ENCODE data around the gene BEGAIN. TPM values are rescaled to one million over a fixed set of nuclear protein-coding genes. Genes with fewer than 3 reads are reported as not detected.

Gene BEGAIN, protein sequence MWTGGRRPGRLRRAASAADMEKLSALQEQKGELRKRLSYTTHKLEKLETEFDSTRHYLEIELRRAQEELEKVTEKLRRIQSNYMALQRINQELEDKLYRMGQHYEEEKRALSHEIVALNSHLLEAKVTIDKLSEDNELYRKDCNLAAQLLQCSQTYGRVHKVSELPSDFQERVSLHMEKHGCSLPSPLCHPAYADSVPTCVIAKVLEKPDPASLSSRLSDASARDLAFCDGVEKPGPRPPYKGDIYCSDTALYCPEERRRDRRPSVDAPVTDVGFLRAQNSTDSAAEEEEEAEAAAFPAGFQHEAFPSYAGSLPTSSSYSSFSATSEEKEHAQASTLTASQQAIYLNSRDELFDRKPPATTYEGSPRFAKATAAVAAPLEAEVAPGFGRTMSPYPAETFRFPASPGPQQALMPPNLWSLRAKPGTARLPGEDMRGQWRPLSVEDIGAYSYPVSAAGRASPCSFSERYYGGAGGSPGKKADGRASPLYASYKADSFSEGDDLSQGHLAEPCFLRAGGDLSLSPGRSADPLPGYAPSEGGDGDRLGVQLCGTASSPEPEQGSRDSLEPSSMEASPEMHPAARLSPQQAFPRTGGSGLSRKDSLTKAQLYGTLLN
- total RNA-seq = 1 to 10 TPM; 2.1 to 2.4 TPM

DNA sequence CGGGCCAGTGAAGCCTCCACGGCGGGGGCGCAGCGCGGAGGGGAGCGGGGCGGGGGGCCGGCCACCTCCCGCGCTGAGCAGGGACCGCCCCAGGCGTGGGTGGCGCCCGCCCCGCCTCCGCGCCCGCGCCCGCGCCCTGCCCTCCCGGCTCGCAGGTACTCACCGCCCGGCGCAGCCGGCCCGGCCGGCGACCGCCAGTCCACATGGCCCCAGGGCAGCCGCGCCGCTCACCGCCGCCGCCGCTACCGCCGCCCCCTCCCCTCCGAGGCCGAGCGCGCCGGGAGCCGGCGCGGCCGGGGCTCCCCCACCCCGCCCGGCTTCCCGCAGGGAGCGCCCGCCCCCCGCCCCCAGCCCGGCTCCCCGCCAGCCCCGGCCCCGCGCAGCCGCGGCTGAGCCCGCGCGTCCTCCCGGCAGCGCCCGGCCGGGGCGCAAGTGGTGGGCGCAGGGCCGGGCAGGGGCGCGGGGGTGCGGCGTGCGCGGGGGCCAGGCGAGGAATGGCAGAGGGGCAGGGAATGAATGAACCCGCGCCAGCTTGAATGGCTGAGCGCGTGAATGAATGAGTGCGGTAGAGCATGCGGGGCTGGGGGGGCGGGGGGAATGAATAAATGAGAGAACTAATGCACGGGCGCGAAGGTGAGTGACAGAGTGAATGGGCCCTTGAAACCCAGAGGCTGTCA is at the start of gene BEGAIN:
BEGAIN (minus strand) TSS at position 332 of the 677 bp plus-strand sequence; CDS start at position 205, 127 bp downstream.
- Mint-ChIP-seq H3K27ac (no peak within 1 kb of the TSS), H3K4me3 (peak within 1 kb of the TSS; percentile 55), H3K9me3 (no peaks in the 10 kb centered on the region), H3K27me3 (peaks cover 16% of the 10 kb centered on the region), H3K4me1 (no peaks in the 10 kb centered on the region), H3K36me3 (ENCODE audit: low read depth) (no peaks in the 10 kb centered on the region)
- peak; percentile 54 for ATAC-seq (replicated peaks)

DNA sequence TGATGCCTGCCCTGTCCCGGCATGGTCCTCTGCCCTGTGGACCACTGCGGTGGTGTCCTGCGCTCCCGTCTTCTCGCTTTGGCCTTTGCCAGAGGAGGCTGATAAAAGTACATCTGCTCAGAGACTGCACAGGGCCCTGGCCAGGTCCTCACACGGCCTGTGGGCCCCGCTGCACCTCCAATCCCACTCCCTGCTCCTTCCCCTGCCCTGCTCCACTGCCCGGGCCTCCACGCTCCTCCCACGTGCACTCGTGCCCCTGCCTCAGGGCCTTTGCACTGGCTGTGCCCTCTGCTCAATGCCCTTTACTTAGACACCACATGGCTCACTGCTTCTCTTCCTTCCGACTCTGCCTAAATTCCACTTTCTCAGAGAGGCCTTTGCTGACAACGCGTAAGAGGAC is 49.3 kb upstream of the BEGAIN start:
- ATAC-seq (replicated peaks) = no peak
- Mint-ChIP-seq H3K36me3 (ENCODE audit: low read depth) (peaks cover 6% of the 10 kb centered on the region), H3K9me3 (no peaks in the 10 kb centered on the region), H3K4me1 (peaks cover 19% of the 10 kb centered on the region), H3K27ac (no peak overlapping the region), H3K27me3 (no peaks in the 10 kb centered on the region), H3K4me3 (no peak overlapping the region)

DNA sequence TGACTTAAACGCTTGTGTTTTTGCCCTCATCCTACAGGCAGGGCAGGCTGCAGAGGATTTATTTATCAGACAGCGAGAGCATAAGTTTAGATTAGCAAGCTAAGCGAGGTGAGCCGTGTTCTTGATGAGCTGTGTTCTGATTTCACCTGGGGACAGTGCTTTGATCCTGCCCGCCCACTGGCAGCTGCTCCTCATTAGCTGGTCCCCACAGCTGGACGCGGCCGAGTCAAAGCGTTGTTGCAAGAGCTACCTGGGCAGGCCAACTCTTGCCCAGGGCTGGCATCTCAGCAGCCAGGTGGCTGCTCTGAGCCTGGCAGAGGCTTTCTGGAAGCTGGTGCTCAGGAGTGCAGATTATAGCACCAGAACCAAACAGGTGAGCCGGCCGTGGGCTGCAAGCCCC is 46.8 kb upstream of the BEGAIN start:
- no peak overlapping the region for H3K27ac Mint-ChIP-seq
- no peaks in the 10 kb centered on the region for H3K27me3 Mint-ChIP-seq
- no peaks in the 10 kb centered on the region for H3K9me3 Mint-ChIP-seq
- no peak for ATAC-seq (replicated peaks)
- H3K4me1 Mint-ChIP-seq = peaks cover 3% of the 10 kb centered on the region
- no peaks in the 10 kb centered on the region for H3K36me3 Mint-ChIP-seq (ENCODE audit: low read depth)
- H3K4me3 Mint-ChIP-seq = no peak overlapping the region

DNA sequence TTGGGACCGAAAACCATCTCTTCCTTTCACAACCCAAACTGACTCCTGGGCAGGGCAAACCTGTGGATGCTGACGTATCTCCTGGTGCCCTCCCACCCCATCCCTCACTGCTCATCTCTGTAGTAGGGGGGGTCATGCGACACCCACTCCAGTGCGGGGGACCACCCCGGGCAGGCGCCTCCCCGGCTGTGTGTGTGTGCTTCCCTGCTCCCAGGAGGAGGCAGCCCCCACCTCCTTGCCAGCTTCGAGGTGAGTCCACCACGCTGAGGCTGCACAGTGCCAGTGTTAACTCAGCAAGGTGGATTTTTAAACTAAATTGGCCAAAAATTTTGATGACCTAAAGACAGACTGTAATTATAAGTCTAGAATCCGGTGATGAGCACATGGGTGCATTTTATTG is 46.2 kb upstream of the BEGAIN start:
- H3K4me3 Mint-ChIP-seq = no peak overlapping the region
- ATAC-seq (replicated peaks) = no peak

DNA sequence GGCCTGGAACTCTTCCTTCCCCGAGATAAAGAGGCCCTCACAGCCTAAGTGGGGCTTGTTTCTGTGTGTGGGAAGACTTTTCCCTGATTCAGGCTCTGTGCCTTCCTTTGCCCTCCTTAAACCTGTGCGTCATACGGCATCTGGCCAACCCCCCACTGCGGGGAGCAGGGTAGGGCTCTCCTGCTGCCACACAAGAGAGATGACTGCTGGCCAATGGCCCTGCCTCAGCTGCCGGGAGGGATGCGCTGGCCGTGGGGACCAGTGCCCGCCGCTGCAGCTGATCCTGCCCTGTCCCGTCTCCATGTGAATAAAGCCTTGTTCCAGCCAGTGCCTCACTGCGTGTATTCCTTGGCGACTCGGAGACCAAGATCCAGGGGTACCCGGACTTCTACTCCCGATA is 42.5 kb upstream of the BEGAIN start:
- H3K4me1 Mint-ChIP-seq = peaks cover under 1% of the 10 kb centered on the region
- ATAC-seq (replicated peaks) = no peak
- H3K36me3 Mint-ChIP-seq (ENCODE audit: low read depth) = no peaks in the 10 kb centered on the region
- no peak overlapping the region for H3K27ac Mint-ChIP-seq
- no peak overlapping the region for H3K4me3 Mint-ChIP-seq
- peaks cover under 1% of the 10 kb centered on the region for H3K9me3 Mint-ChIP-seq
- peaks cover 9% of the 10 kb centered on the region for H3K27me3 Mint-ChIP-seq

More for the DNA sequence above, 46.2 kb upstream of the BEGAIN start:
- Mint-ChIP-seq H3K27ac (no peak overlapping the region), H3K27me3 (no peaks in the 10 kb centered on the region), H3K4me1 (no peaks in the 10 kb centered on the region), H3K36me3 (ENCODE audit: low read depth) (no peaks in the 10 kb centered on the region), H3K9me3 (no peaks in the 10 kb centered on the region)

DNA sequence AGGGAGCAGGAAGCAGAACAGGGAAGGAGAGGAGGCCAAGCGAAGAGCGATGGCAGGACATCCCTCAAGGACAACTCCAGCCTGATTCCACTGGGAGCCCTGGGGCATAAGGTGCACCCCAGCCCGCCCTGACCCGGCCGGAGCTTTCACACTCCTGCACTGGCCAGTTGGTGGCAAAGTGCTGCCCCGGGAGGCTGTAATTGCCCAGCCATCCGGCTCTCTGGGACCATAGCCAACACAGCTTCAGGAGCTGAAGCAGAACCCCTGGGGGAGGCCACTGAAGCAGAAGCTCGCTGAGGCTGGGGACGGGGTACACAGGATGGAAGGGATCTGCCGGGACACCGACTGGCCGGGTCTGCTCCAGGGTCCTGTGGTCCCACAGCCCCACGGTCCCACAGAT is 41.9 kb upstream of the BEGAIN start:
- Mint-ChIP-seq H3K4me3 (no peak overlapping the region), H3K4me1 (peaks cover 4% of the 10 kb centered on the region), H3K27ac (no peak overlapping the region), H3K27me3 (peaks cover 14% of the 10 kb centered on the region), H3K36me3 (ENCODE audit: low read depth) (no peaks in the 10 kb centered on the region), H3K9me3 (peaks cover 3% of the 10 kb centered on the region)
- no peak for ATAC-seq (replicated peaks)

DNA sequence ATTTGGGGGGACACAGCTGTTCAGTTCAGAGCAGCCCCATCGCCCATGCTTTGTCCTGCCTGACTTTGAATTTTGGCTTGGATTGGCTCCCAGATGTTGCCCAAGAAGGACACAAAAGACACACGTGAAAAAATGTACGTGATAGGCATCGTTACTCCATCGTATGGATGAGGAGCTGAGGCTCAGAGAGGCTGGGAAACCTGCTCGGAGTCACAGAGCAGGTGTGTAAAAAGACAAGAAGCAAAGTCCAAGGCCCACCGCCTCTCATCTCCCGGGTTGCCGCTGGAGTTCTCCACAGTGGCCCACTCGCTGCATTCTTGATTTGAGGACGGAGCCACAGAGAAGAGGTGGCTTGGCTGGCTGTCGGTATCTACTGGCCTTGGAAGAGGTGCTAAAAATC is 41.0 kb upstream of the BEGAIN start:
- Mint-ChIP-seq H3K36me3 (ENCODE audit: low read depth) (no peaks in the 10 kb centered on the region), H3K27me3 (peaks cover 14% of the 10 kb centered on the region), H3K4me1 (peaks cover 4% of the 10 kb centered on the region), H3K4me3 (no peak overlapping the region), H3K9me3 (peaks cover 3% of the 10 kb centered on the region), H3K27ac (no peak overlapping the region)
- no peak for ATAC-seq (replicated peaks)

DNA sequence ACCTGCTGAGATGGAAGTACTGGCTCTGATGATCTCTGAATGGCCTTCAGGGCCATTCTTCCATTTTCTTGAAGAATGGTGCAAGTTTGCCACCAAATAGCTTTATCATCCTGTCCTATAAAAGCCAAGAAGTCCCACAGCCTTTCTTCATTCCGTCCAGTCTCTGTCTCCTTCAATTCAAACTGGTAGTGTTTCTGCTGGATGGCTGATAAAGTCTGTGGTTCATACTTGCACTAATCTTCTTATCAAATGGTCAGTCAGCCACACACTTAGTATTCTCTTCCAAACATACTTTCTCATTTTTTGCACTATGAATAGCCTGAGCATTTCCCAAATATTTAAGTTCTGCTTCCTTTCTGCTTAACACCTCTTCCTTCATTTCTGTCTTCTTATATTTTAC is 39.4 kb upstream of the BEGAIN start:
- Mint-ChIP-seq H3K27me3 (peaks cover 14% of the 10 kb centered on the region), H3K4me3 (no peak overlapping the region), H3K9me3 (peaks cover 3% of the 10 kb centered on the region), H3K27ac (no peak overlapping the region), H3K36me3 (ENCODE audit: low read depth) (no peaks in the 10 kb centered on the region), H3K4me1 (peaks cover 4% of the 10 kb centered on the region)
- no peak for ATAC-seq (replicated peaks)

DNA sequence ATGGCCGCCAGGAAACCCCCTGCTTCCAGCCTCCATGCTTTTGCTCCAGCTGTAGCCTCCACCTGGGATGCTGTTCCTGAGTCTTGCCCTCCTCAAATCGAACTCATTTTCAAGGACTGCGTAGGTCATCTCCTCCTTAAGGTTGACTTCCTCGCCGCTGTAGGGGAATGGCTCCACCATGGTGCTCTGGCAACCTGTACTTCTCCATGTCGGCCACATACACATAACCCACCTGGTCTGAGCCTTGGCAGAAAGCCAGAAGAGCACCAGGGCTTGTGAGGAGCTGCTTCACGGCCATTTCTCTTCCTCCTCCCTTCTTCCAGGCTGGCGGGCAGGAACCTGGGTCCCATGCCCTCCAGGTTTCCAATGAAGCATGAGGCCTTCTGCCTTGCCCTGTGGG is 36.7 kb upstream of the BEGAIN start:
- Mint-ChIP-seq H3K36me3 (ENCODE audit: low read depth) (no peaks in the 10 kb centered on the region), H3K9me3 (peaks cover 3% of the 10 kb centered on the region), H3K27me3 (peaks cover 14% of the 10 kb centered on the region), H3K27ac (no peak overlapping the region), H3K4me1 (peaks cover 4% of the 10 kb centered on the region), H3K4me3 (no peak overlapping the region)
- ATAC-seq (replicated peaks) = no peak

DNA sequence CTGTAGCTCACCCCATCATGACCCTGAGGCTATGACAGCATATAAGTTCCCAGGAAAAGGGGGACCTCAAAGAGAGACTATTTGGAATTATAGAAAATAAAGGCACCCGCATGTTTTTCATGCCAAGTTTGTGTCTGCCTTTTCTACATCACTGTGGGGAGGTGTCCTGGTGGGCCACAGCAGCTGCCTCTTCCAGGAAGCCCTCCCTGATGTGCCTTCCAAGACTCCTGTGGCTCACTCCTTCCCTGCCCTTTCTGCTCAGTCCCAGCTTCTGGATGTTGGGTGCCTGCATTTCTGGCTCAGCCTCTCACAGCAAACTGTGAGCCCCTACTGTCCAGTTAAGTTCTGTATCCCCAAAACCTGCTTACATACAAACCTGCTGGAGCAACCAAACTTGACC is 36.3 kb upstream of the BEGAIN start:
- Mint-ChIP-seq H3K4me3 (no peak overlapping the region), H3K27ac (no peak overlapping the region), H3K4me1 (peaks cover 4% of the 10 kb centered on the region), H3K36me3 (ENCODE audit: low read depth) (no peaks in the 10 kb centered on the region), H3K9me3 (peaks cover 3% of the 10 kb centered on the region), H3K27me3 (peaks cover 14% of the 10 kb centered on the region)
- no peak for ATAC-seq (replicated peaks)

DNA sequence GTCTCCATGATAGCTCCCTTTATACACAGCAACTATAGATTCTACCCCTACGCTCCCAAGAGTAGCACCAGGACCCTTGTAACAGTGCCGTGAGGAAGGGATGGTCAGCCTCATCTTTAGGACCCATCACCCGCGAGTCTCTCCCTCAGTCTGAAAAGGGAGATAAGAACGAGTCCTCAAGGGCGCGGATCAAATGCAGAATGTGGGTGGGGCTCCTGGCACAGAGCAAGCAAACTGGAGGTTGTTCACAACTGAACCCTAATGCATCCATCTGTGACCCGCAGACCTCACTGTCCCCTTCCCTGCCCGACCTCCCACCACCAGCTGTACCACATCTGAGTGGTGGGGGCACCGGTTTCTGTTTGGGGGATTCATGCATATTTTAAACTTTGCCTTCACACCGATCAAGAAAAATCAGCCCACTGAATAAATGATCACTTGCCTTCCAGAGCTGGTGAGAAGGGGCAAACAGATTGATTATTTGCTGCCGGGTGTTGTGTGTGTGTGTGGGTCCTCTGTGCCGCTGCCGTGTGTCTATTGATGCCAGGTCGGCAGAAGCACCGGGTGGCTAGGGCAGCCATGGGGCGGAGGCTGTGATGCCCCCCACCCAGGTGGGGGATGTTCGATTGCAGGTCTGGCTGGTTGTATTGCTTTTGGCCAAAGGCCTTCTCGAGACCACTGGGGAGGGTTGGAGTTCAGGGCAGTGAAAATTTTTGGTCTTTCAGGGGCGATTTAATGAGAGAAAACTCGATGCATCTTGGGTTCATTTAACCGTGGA is 35.7 kb upstream of the BEGAIN start:
- Mint-ChIP-seq H3K4me1 (peaks cover 4% of the 10 kb centered on the region), H3K27ac (no peak overlapping the region), H3K27me3 (peaks cover 14% of the 10 kb centered on the region), H3K4me3 (no peak overlapping the region), H3K9me3 (peaks cover 3% of the 10 kb centered on the region), H3K36me3 (ENCODE audit: low read depth) (no peaks in the 10 kb centered on the region)
- no peak for ATAC-seq (replicated peaks)

DNA sequence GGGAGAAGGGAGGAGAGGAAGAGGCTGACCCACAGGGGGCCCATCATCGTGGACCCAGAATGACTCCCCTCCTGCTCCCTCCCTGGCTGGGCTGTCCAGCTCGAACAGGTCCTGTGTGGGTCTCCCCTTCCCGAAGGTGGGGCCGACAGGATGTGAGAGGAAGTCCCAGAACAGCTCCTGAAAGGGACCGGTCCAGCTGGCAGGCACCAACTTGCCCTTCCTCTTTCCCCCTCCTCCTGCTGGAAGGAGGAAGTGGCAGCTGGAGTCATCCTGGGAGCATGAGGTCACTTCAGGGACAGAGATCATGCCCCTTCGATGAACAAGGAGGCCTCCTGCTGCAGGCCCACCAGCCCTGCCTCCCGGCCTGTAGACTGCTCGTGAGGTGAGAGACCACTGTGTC is 35.0 kb upstream of the BEGAIN start:
- H3K36me3 Mint-ChIP-seq (ENCODE audit: low read depth) = no peaks in the 10 kb centered on the region
- no peak for ATAC-seq (replicated peaks)
- peaks cover 7% of the 10 kb centered on the region for H3K4me1 Mint-ChIP-seq
- H3K4me3 Mint-ChIP-seq = no peak overlapping the region
- H3K27ac Mint-ChIP-seq = no peak overlapping the region
- peaks cover 3% of the 10 kb centered on the region for H3K9me3 Mint-ChIP-seq
- H3K27me3 Mint-ChIP-seq = peaks cover 14% of the 10 kb centered on the region

DNA sequence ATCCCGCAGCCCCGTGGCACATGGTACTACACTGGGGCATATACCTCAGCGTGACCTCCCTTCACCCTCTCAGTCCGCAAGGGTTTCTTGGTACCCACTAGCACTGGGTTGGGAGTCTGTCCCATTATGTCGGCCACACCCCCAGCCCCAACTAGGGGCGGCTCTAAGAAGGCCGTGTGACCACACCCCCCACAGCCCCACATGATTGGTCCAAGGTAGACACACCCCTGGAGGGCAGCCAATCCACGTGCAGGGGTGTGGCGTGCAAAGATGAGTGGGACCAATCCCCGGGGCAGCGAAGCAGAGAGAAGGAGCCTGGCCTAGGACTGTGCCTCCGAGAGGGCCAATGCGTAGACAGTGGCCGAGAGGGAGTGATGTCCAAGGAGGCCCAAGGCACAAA is 34.6 kb upstream of the BEGAIN start:
- ATAC-seq (replicated peaks) = no peak
- Mint-ChIP-seq H3K27me3 (peaks cover 14% of the 10 kb centered on the region), H3K9me3 (peaks cover 3% of the 10 kb centered on the region), H3K27ac (no peak overlapping the region), H3K4me3 (no peak overlapping the region), H3K36me3 (ENCODE audit: low read depth) (no peaks in the 10 kb centered on the region), H3K4me1 (peaks cover 11% of the 10 kb centered on the region)

All from activated T-helper 17 cell treated with anti-CD3 and anti-CD28 coated beads, Interleukin-2, amount 50 U/mL, for 72 hours (primary cell).